Activated CD4-positive, alpha-beta memory T cell treated with anti-CD3 and anti-CD28 coated beads, Interleukin-2, amount 10 ng/mL, durations not matched to agents 7 days and 5 days (primary cell): Measurements from ENCODE around the gene PUM2. TPM values are rescaled to one million over a fixed set of nuclear protein-coding genes. Genes with fewer than 3 reads are reported as not detected.
A peak's percentile ranks its signal among the peaks of the same experiment; 100 is the strongest.

ENCODE experiments used
- CTCF ChIA-PET: fragments of 350-600 bp; sonication (Branson Sonifier 250); formaldehyde crosslinking; loops from one replicate; lab custom pipeline; 2021; ENCODE audit warnings: antibody characterized with exemption, inconsistent platforms; lab: Charles Lee
- POLR2A ChIA-PET: fragments of 350-600 bp; sonication (Branson Sonifier 250); formaldehyde crosslinking; loops from one replicate; lab custom pipeline; 2021; ENCODE audit warnings: antibody characterized with exemption; lab: Charles Lee
- DNase-seq: peaks from one replicate; pipeline ENCODE4 v3.0.0-alpha.2; 2020
- H3K27ac Mint-ChIP-seq: one replicate; pipeline ENCODE4 v1.8.0; 2021; ENCODE audit warnings: mild to moderate bottlenecking, mixed read lengths
- H3K27me3 Mint-ChIP-seq: one replicate; pipeline ENCODE4 v1.8.0; 2021; ENCODE audit warnings: mixed read lengths
- H3K36me3 Mint-ChIP-seq: one replicate; pipeline ENCODE4 v1.8.0; 2021; ENCODE audit warnings: low read depth, mixed read lengths
- H3K4me1 Mint-ChIP-seq: one replicate; pipeline ENCODE4 v1.8.0; 2021; ENCODE audit warnings: mixed read lengths
- H3K4me3 Mint-ChIP-seq: one replicate; pipeline ENCODE4 v1.8.0; 2021; ENCODE audit warnings: mild to moderate bottlenecking, mixed read lengths
- H3K9me3 Mint-ChIP-seq: one replicate; pipeline ENCODE4 v1.8.0; 2021; ENCODE audit warnings: mixed read lengths
- total RNA-seq, 2 experiments: library from RNA; stranded (reverse); gene quantifications; one replicate each; pipeline ENCODE4 v1.2.3, GENCODE V29; 2021

Gene PUM2
- total RNA-seq, 2 experiments from 2014 or later, result 141 to 147 TPM

DNA sequence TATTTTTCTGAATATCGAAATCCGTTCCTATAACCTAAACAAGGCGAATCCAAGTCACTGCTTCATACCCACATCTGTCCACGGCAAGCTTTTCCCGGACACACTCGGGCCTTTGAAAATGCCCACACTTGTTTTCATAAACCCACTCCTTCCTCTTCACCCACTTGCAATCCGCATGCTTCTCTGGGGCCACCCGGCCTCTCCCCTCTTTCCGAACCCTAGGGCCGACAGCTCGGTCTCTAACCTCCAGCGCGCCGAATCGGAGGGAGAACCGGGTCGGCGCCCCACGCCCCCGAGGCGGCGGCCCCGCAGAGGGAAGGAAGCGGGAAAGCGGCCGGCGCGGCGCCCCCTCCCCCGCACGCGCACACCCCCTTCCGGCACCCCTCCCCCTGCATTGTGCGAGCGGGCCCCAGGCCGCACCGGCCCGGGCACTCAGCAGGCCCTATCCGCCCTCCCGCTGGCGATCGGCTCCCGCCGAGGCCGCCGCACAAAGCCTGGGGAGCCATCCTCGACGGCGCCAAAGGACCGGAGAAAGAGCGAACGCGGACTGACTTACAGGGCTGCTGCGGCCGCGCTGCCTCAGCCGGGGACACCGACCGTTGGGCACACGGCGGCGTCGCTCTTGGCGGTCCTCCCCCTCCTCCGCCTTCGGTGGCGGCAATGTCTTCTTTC lies 467 bp downstream of the PUM2 start:
- Mint-ChIP-seq H3K4me3 (no peak overlapping the region), H3K9me3 (no peaks in the 10 kb centered on the region), H3K36me3 (peaks cover 38% of the 10 kb centered on the region), H3K27me3 (no peaks in the 10 kb centered on the region), H3K27ac (peak overlapping the region; percentile 80), H3K4me1 (peaks cover 44% of the 10 kb centered on the region)
- DNase-seq, result peak; percentile 64
- POLR2A ChIA-PET, result interaction anchor here (0.7 to 2.8 kb wide), 11 partner anchors 12 to 301 kb away, joined by 3 to 17 read pairs (median 4); partner anchors contain the start of genes HS1BP3 and RHOB
- CTCF ChIA-PET, result interaction anchor here (0.7 to 2.3 kb wide), 2 partner anchors 24 to 28 kb away, joined by 3 to 21 read pairs; no protein-coding TSS in a partner anchor

DNA sequence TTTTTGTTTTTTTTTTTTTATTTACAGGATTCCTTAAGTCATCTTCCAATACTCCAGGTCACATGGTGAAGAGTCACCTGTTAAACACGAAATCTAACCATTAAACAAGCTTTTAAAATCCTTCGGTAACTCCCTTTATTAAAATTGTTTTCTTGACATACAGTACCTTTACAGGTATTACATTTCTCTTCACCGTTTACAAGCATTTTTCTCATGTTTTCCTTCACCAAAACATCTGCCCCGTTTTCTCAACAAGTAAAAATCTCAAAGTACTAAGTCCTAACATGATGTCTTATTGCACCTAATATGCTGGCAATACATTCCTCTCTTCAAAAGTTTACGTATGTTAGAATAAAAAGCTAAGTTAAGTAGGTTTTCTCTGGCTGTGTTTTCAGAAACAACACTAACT lies 1.1 kb downstream of the PUM2 start:
- Mint-ChIP-seq H3K4me3 (no peak overlapping the region), H3K27ac (peak overlapping the region; percentile 80), H3K27me3 (no peaks in the 10 kb centered on the region), H3K36me3 (peaks cover 40% of the 10 kb centered on the region), H3K9me3 (no peaks in the 10 kb centered on the region), H3K4me1 (peaks cover 49% of the 10 kb centered on the region)
- ChIA-PET CTCF (interaction anchor here (0.7 to 2.6 kb wide), 3 partner anchors 23 to 62 kb away, joined by 3 to 21 read pairs (median 9); no protein-coding TSS in a partner anchor), POLR2A (interaction anchor here (0.7 to 2.8 kb wide), 11 partner anchors 12 to 301 kb away, joined by 3 to 17 read pairs (median 4); partner anchors contain the start of genes HS1BP3 and RHOB)
- DNase-seq, result no peak

DNA sequence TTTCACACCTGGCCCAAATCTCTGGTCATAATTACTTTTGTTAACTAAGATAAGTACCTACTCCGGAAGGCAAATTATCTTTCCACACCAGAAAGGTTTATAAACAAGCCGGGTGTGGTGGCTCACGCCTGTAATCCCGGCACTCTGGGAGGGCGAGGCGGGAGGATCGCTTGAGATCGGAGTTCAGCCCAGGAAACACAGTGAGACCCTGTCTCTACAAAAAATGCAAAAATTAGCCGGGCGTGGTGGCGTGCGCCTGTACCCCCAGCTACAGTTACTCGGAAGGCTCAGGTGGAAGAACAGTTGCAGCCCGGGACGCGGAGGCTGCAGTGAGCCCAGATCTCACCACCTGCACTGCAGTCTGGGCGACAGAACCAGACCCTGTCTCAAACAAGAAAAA lies 2.1 kb downstream of the PUM2 start:
- H3K4me3 Mint-ChIP-seq, result no peak overlapping the region
- peak; percentile 25 for DNase-seq
- ChIA-PET CTCF (interaction anchor here (0.8 to 2.6 kb wide), 4 partner anchors 22 to 303 kb away, joined by 3 to 21 read pairs (median 6); partner anchors contain the start of genes HS1BP3 and RHOB), POLR2A (interaction anchor here (0.6 to 2.8 kb wide), 7 partner anchors 10 to 474 kb away, joined by 3 to 17 read pairs (median 4); partner anchors contain the start of genes HS1BP3 and LDAH)
- peaks cover 54% of the 10 kb centered on the region for H3K4me1 Mint-ChIP-seq
- H3K27me3 Mint-ChIP-seq, result no peaks in the 10 kb centered on the region
- H3K9me3 Mint-ChIP-seq, result no peaks in the 10 kb centered on the region
- peaks cover 42% of the 10 kb centered on the region for H3K36me3 Mint-ChIP-seq
- H3K27ac Mint-ChIP-seq, result peak overlapping the region; percentile 62

DNA sequence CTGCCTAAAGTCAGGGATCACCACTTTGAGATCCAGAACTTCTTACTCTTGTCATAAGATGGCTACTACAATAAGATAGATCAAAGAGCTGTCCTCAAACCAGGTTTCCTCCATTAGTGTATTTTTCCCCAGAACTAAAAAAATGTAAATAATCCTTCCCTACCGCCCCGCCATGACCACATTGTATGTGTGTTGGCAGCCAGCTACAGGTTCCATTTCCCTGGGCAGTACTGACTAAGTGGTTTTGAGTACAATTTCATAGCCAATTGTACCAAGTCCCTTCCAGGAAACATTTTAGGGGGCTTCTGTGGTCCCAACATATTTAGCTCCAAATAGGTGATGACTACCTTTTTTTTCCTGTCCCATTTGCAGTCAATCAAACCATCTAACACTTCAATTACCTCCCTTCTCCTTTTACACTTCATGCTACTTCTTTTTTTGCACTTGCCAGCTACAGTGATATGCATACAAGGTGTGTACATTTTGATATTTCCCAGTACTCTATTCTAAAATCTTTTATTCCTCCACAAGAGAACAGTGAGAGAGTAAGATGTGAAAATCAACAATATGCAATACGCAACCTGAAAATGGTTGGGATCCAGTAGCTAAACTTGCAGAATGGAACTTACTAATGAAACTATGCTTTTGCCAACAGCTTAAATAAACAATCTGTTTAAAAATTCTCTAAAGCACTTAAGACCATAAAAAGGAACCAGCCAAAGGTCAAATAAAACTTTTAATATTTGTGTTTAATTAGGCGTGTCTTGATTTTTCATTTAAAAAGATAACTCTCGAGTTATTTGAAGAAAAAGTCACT lies 3.9 kb downstream of the PUM2 start:
- Mint-ChIP-seq H3K4me1 (peaks cover 54% of the 10 kb centered on the region), H3K27ac (peak overlapping the region; percentile 1), H3K4me3 (no peak overlapping the region), H3K27me3 (no peaks in the 10 kb centered on the region), H3K9me3 (no peaks in the 10 kb centered on the region), H3K36me3 (peaks cover 42% of the 10 kb centered on the region)
- POLR2A ChIA-PET, result interaction anchor here (1.2 to 1.7 kb wide), 3 partner anchors 12 to 20 kb away, joined by 4 to 6 read pairs (median 5); no protein-coding TSS in a partner anchor
- DNase-seq, result no peak
- CTCF ChIA-PET, result interaction anchor here (1.0 to 2.6 kb wide), 4 partner anchors 20 to 101 kb away, joined by 3 to 16 read pairs (median 6); no protein-coding TSS in a partner anchor

DNA sequence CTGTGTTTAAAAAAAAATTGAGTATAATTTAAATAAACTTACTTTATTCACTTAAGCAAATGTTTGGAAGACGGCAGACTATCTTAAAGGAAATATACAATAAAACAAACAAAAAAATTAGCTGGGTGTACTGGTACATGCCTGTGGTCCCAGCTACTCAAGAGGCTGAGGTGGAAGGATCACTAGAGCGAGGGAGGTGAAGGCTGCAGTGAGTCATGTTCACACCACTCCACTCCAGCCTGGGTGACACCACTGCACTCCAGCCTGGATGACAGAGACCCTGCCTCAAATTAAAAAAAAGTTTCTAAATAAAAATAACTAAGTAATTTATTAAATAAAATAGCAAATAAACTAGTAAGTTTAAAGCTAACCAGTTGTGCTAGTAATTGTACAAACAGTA lies 7.5 kb downstream of the PUM2 start:
- Mint-ChIP-seq H3K27me3 (no peaks in the 10 kb centered on the region), H3K4me3 (no peak overlapping the region), H3K36me3 (peaks cover 36% of the 10 kb centered on the region), H3K27ac (no peak overlapping the region), H3K9me3 (no peaks in the 10 kb centered on the region), H3K4me1 (peaks cover 67% of the 10 kb centered on the region)
- ChIA-PET CTCF (interaction anchor here (0.8 to 2.9 kb wide), 6 partner anchors 17 to 299 kb away, joined by 3 to 24 read pairs (median 6); partner anchors contain the start of gene SDC1), POLR2A (interaction anchor here (0.9 to 1.4 kb wide), 3 partner anchors 9 to 94 kb away, joined by 3 read pairs; no protein-coding TSS in a partner anchor)
- no peak for DNase-seq

DNA sequence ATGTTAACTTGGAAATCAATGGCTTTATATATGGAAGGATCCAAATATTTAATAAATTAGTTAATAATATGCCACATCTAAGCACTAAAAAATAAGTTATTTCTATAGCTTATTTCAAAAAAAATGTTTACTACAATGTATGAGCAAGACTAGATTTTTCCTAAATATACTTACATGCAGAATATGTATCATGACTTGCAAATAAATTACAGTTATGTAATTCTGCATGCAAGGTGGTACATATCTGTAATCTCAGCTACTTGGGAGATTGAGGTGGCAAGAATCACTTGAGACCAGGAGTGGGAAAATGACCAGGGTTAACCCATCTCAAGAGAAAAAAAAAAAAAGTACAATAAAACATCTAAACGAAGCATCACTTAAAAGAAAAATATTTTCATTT lies 11.6 kb downstream of the PUM2 start:
- Mint-ChIP-seq H3K36me3 (peaks cover 37% of the 10 kb centered on the region), H3K27me3 (no peaks in the 10 kb centered on the region), H3K4me3 (no peak overlapping the region), H3K4me1 (peaks cover 54% of the 10 kb centered on the region), H3K9me3 (no peaks in the 10 kb centered on the region), H3K27ac (no peak overlapping the region)
- ChIA-PET POLR2A (no interaction called here), CTCF (interaction anchor here (0.7 to 5.5 kb wide), 2 partner anchors 13 to 21 kb away, joined by 3 to 33 read pairs; no protein-coding TSS in a partner anchor)
- DNase-seq, result no peak

DNA sequence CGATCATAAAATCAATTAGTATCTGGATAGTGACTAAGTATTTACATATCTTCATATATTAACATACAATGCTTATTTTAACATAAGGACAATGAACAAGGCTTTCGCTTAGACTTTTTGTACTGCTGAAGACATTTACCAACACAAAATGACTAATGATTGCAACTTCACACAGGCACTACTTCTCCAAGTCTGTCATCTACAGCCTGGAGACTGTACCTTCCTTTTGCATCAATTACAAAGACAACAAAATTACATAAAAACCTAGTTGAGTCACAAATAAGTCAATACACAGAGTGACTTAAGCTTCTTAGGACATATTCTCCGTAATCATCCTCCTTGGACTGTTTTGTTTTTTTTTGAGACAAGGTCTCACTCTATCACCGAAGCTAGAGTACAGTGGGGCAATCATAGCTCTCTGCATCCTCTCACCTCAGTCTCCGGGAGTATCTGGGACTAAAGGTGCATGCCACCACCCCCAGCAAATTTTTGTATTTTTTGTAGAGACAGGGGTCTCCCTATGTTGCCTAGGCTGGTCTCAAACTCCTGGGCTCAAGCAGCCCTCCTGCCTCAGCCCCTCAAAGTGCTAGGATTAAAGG lies 15.9 kb downstream of the PUM2 start:
- Mint-ChIP-seq H3K9me3 (peaks cover 21% of the 10 kb centered on the region), H3K4me3 (no peak overlapping the region), H3K27me3 (no peaks in the 10 kb centered on the region), H3K4me1 (peaks cover 49% of the 10 kb centered on the region), H3K27ac (no peak overlapping the region), H3K36me3 (peaks cover 74% of the 10 kb centered on the region)
- ChIA-PET POLR2A (interaction anchor here (0.8 to 1.9 kb wide), 4 partner anchors 8 to 15 kb away, joined by 4 to 8 read pairs (median 6); no protein-coding TSS in a partner anchor), CTCF (interaction anchor here (0.6 to 2.5 kb wide), 3 partner anchors 9 to 77 kb away, joined by 3 to 15 read pairs (median 3); no protein-coding TSS in a partner anchor)
- DNase-seq, result no peak

DNA sequence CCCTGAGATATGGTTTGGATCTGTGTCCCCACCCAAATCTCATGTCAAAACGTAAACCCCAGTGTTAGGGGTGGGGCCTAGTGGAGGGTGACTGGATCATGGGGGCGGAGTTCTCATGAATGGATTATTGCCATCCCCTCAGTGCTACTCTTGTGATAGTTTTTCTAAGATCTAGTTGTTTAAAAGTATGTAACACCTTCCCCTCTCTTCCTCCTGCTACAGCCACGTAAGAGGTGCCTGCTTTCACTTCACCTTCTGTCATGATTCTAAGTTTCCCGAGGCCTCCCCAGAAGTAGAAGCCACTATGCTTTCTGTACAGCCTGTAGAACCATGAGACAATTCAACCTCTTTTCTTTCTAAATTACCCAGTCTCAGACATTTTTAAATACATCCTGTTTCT lies 16.9 kb downstream of the PUM2 start:
- Mint-ChIP-seq H3K27me3 (no peaks in the 10 kb centered on the region), H3K9me3 (peaks cover 22% of the 10 kb centered on the region), H3K36me3 (peaks cover 77% of the 10 kb centered on the region), H3K4me3 (no peak overlapping the region), H3K4me1 (peaks cover 48% of the 10 kb centered on the region), H3K27ac (no peak overlapping the region)
- ChIA-PET CTCF (interaction anchor here (1.3 to 2.5 kb wide), 2 partner anchors 8 to 78 kb away, joined by 3 to 15 read pairs; no protein-coding TSS in a partner anchor), POLR2A (no interaction called here)
- DNase-seq, result no peak

DNA sequence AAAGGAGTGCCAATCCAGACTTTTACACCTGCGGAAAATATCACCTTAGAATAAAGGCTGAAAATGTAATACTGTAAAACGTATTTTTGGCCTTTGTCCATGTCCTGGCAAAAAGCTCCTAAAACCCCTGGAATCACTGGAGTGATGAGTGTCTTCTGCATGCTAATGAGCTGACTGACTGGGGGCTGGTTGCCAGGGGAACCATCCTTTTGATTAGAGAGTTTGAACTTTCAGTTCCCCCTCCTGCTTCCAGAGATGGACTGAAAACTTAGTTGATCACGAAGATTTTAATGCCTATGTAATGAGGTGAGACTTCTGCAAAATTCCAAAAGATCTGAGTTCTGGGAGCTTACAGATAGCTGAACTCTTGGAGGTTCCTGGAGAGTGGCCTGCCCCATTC lies 20.5 kb downstream of the PUM2 start:
- H3K9me3 Mint-ChIP-seq, result peaks cover 22% of the 10 kb centered on the region
- H3K4me3 Mint-ChIP-seq, result no peak overlapping the region
- no peaks in the 10 kb centered on the region for H3K27me3 Mint-ChIP-seq
- peaks cover 84% of the 10 kb centered on the region for H3K36me3 Mint-ChIP-seq
- H3K4me1 Mint-ChIP-seq, result peaks cover 52% of the 10 kb centered on the region
- H3K27ac Mint-ChIP-seq, result no peak overlapping the region
- no peak for DNase-seq
- ChIA-PET CTCF (interaction anchor here (1.0 kb wide), 1 partner anchor 331 kb away, joined by 3 read pairs; no protein-coding TSS in a partner anchor), POLR2A (no interaction called here)

DNA sequence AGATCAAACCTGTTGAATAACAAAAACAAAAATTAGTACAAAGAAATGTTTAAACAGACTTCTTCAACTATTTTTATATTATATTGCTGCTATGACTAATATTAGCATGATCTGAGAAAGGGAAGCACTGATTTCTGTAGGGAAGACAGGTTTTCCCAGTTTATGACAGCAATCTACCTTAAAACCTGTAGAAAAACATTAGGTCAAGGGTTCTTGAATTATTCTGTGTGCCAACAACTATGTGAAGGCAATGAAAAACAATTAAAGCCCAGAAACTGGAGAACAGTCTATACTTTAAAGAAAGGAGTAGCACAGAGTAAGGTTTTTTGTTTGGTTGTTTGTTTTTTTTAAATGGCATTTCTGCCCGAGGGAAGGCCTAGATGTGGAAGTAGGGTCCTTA lies 23.3 kb downstream of the PUM2 start:
- ChIA-PET CTCF (interaction anchor here (0.6 to 4.4 kb wide), 22 partner anchors 8 to 324 kb away, joined by 3 to 33 read pairs (median 10); partner anchors contain the start of genes HS1BP3 and RHOB), POLR2A (interaction anchor here (1.3 to 2.3 kb wide), 6 partner anchors 9 to 24 kb away, joined by 4 to 8 read pairs (median 4); no protein-coding TSS in a partner anchor)
- Mint-ChIP-seq H3K9me3 (peaks cover 19% of the 10 kb centered on the region), H3K27ac (peak overlapping the region; percentile 42), H3K4me3 (no peak overlapping the region), H3K27me3 (no peaks in the 10 kb centered on the region), H3K4me1 (peaks cover 55% of the 10 kb centered on the region), H3K36me3 (peaks cover 83% of the 10 kb centered on the region)
- DNase-seq, result no peak

DNA sequence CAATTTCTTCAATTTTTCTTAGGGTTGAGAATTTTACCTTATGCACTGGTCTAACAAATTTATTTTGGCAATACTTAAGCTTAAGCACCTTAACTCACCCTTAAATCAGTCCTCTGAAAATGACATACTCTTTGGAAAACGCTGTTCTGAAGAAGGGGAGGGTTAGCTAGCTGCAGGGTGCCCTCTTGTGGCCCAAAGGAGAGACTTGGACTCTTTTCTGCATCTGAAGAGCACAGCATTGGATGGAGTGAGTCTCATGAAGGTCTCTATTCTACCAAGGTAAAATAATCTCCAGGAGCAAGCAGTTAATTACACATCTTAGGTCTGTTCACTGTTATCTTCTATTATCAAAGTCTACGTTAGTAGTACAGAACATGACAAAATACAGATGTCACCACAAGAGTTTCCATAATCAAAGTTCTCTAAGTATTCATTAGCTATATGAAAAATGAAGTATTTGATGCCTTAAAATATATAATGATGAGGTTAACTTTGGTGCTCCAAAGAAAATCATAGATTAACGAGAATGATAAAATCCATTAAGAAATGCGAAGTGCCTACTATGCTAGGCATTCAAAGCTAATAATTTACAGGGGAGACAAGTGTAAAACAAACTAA lies 24.4 kb downstream of the PUM2 start:
- Mint-ChIP-seq H3K36me3 (peaks cover 81% of the 10 kb centered on the region), H3K4me3 (no peak overlapping the region), H3K9me3 (peaks cover 10% of the 10 kb centered on the region), H3K4me1 (peaks cover 61% of the 10 kb centered on the region), H3K27ac (peak overlapping the region; percentile 6), H3K27me3 (no peaks in the 10 kb centered on the region)
- ChIA-PET CTCF (interaction anchor here (0.6 to 4.4 kb wide), 40 partner anchors 9 to 336 kb away, joined by 3 to 33 read pairs (median 5); partner anchors contain the start of genes HS1BP3 and RHOB), POLR2A (interaction anchor here (0.6 to 2.3 kb wide), 11 partner anchors 9 to 317 kb away, joined by 3 to 8 read pairs (median 4); no protein-coding TSS in a partner anchor)
- DNase-seq, result peak; percentile 55
